GM11168 (cell line): ENCODE data around the gene MGLL.
"Not testable (repeated sequence)": the region's sequence is repeated elsewhere in the genome, so short reads cannot be mapped to it uniquely, and the experiment has no call there.

Experiments
- in situ Hi-C: fragments of 300-500 bp; cut with MboI; formaldehyde crosslinking; loops from one replicate; pipeline ENCODE4 v1.12.0; 2022; ENCODE audit warnings: low sequenced_read_pairs; ENCODE audit not compliant: unreplicated experiment

MGLL gene

DNA sequence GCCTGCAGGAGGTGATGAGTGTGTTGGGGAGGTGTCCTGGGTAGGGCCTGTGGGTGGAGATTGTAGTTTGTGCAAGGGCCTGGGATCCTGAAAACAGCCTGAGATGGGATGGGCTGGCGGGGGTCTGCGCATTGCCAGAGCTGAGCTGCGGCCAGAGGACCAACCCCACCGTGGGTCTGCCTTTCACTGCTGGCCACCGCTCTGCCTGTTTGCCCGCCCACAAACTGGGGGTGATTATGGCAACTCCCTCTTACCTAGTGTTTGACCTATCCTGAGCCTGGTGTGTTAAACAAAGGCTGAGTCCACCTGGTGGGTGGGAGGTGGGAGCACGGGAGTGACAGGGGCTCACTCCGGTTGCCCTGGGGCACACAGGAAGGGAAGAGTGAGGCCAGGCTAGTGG is 139.8 kb downstream of the MGLL start:
- in situ Hi-C loops: no loop called here

DNA sequence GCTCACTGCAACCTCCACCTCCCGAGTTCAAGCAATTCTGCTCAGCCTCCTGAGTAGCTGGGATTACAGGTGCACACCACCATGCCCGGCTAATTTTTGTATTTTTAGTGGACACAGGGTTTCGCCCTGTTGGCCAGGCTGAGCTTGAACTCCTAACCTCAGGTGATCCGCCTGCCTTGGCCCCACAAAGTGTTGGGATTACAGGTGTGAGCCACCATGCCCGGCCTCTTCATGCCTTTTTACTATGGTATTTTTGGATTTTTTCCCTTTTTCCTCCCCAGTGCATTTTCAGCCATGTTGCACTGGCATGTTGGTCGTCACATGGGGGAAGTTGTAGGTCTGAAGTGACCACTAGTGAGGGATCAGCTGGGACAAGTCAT is 140.2 kb downstream of the MGLL start:
- in situ Hi-C loops: not testable (repeated sequence)

DNA sequence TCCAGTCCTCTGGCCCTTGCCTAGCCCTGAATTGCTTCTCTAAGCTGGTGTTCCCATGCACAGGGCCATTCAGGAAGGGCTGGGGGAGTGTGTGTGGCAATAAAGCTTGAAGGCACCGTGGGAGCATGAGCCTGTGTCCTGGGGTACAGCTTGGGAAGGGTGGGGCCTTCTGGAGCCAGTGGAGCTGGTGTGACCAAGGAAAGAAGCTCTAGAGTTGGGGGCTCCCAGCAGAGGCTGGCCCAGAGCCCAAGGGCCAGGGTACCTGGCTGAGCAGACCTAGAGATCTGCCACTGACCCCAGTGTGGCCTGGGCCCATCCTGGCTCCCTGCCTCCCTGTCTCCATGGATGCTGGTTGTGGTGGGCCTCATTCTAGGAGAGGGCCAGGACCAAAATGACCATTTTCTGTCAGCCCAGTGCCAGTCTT is 141.5 kb downstream of the MGLL start:
- in situ Hi-C loops: no loop called here

DNA sequence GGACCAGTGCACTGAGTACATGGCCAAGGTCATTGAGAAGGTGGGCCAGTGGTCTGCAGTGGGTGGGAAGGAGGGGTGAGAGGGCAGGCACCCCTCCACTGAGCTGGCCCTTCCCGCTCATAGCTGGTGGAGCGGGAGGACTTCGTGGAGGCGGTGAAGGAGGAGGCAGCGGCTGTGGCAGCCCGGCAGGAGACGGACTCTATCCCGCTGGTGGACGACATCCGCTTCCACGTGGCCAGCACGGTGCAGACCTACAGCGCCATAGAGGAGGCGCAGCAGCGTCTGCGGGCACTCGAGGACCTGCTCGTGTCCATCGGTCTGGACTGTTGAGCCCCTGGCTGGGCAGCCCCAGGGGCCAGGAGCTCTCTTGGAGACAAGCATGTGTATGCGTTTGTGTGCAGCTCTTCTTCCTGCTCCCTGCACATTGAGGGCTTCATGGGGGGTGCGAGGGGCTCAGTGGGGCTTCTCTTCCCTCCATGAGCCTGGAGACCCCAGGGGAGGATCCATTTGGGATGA is 142.1 kb downstream of the MGLL start:
- in situ Hi-C loops: no loop called here

DNA sequence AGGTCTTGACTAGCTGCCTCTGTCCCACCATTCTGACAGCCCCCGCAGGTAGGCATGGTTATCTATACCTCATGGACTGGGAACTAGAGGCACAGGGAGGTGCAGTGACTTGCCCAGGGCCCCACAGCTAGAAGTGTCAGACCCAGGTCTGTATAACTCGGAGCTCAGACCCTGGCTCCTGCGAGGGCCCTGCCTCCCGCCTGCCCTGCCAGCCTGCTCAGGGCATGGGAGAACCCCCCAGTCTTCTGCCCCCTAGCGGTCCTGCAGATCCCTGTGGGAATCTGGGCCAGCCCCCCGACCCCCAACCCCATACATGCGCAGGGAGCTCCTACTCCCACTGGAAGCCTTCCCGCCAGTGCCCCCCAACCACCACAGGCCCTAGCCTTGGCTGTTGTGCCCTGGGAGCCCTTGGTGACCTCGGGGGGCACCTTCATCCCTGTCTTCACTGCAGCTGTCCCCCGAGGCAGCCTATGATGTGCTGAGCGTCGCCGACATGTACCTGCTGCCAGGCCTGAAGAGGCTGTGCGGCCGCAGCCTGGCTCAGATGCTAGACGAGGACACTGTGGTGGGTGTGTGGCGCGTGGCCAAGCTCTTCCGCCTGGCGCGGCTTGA is 142.7 kb downstream of the MGLL start:
- in situ Hi-C loops: no loop called here

DNA sequence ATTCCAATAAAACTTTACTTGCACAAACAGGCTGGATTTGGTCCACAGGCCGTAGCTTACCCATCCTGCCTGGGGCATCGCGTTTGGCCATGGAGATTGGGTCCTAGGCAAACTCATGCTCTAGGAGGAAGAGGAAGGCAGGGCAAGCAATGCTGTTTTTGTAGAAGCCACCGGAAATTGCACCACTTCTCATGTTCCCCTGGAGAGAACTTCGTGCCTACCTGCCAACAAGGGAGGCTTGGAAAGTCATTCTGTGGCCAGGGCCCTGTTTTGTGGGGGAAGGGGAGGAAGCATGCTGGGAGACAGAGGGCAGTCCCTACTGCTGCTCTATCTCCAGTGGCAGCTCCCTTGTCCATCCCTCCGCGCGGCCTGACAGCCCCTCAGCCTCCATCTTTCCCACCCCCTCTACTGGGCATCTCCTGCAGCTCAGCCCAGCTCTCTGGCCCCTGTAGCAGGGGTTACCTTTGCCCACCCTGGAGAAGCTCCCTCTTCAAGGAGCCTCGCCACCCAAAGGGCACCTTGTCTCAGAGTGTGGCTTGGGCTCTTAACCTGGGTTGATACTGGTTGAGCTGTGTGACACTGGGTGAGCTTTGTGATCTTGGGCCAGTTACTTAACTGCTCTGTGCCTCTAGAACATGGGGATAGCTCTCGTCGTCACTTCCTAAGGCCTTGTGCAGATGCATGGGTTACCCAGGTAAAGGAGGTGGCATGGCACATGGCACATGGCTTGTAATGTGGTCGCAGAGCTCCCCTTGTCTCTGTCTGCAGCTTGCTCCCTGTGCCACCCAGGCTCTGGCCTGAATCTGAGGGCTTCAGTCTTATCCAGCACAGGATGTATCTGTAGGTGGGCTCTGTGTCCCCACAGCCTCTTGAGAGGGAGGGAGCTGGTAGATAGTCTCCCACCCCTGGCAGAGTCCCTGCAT is 143.4 kb downstream of the MGLL start:
- in situ Hi-C loops: no loop called here

DNA sequence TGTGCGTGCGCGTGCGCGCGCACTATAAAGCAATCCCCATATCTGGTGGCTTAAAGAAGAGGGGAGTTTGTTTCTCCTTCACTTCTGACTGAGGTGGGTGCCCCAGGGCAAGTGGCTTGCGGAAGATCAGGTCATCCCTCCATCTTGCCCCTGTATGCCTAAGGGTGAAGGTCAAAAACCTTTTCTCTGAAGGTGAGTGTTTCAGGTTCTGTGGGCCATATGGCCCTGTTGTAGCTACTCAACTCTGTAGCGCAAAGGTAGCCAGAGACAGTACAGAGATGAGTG is 144.1 kb downstream of the MGLL start:
- in situ Hi-C loops: no loop called here

DNA sequence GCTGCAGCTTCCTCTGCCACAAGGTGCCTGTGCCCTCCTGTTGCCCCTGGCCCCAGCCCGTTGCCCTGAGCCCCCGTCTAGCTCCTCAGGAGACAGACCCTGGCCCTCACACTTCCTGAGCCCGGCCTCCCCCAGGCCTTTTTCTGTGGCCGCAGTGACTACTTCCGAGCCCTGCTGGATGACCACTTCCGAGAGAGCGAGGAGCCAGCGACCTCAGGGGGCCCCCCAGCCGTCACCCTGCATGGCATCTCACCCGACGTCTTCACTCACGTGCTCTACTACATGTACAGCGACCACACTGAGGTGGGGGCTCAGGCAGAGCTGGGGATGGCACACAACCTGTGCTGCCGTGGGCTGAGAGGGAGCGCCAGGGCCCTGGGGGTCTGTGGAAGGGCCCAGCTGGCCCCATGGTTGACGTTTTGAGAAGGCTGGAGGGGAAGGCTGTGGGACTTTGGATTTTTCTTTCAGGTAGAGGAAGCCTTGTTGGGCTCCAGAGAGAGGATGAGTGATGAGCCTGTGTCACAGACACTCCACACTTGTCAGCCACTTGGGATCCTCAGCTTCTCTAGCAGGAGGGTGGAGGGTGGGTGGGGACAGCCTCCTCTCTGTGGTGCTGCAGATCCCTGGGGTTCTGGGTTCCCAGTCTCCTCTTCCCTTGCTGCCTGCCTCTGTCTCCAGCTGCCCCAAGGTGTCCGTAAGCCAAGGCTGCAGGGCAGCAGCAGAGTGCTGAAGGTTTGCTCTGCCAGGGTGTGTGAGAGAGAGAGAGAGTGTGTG is 144.6 kb downstream of the MGLL start:
- in situ Hi-C loops: no loop called here

DNA sequence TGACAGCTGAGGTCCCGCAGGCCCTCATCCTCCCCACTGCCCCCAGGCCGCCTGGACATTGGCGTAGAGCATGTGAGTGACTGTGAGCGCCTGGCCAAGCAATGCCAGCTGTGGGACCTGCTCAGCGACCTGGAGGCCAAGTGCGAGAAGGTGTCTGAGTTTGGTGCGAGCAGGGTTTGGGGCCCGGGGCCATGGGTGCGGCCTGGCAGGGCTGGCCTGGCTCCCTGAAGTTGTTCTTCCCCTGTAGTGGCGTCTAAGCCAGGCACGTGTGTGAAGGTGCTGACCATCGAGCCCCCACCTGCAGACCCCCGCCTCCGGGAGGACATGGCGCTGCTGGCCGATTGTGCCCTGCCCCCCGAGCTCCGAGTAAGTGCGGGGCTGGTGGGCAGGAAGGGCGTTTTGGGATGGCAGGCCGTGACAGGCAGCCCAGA is 145.4 kb downstream of the MGLL start:
- in situ Hi-C loops: no loop called here

DNA sequence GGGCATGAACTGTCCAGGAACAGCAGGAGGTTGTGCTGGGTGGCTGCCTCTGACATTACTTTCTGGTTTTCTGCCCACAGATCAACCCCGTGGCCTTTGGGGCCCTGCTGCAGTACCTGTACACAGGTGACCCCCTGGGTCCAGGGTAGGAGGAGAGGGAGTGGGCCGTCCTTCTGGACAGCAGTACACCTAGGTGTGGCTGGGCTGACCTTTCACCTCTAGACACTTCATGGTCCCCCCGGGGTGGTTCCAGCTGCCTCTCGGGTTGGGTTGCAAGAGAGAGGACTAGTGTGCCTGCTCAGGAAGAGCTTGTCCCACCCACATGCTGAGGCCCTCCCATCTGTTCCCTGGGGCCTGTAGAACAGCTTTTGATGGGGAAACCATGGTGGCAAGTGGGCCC is 145.9 kb downstream of the MGLL start:
- in situ Hi-C loops: no loop called here

DNA sequence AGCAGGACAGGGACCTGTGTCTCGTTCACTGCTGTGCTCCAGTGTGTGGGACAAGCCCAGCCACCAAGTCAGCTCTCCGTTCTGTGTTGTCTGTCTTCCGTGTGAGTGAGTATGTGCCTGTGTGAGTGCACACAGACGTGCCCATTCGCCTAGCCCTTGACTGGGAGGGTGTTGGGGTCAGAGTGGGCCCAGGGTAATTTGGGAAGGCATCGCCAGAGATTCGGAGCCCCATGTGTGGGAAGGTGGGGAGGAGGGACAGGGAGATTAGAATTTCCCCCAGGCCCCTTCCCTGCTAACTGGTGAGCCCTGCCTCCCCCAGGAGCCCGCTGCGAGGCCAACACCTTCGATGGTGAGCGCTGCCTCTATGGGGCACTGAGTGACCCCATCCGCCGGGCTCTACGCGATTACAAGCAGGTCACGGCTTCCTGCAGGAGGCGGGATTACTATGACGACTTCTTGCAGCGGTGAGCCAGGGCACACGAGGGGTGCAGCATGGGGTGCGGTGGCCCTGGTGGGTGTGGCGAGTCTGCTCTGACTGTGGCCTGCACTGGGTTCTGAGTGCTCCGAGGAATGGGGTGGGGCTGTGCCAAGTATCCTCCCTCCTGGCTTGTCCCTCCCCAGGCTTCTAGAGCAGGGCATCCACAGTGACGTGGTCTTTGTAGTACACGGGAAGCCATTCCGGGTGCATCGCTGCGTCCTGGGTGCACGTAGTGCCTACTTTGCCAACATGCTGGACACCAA is 146.5 kb downstream of the MGLL start:
- in situ Hi-C loops: no loop called here

DNA sequence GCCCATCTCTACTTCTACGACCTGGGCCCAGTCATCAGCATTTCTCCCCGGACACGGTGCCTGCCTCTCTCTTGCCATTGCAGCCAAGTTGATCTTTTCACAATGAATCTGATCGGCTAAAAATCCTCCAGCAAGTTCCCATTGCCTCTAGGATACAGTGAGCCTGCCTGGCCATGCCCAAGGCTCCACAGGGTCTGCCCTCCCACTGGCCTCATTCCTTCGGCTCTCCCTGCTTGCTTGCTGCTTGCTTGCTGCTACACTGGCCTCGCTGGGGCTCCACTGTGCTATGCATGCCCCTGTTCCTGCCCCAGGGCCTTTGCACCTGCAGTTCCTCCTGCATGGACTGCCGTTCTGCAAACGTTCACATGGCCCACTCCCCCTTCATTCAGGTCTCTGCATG is 147.5 kb downstream of the MGLL start:
- in situ Hi-C loops: no loop called here

DNA sequence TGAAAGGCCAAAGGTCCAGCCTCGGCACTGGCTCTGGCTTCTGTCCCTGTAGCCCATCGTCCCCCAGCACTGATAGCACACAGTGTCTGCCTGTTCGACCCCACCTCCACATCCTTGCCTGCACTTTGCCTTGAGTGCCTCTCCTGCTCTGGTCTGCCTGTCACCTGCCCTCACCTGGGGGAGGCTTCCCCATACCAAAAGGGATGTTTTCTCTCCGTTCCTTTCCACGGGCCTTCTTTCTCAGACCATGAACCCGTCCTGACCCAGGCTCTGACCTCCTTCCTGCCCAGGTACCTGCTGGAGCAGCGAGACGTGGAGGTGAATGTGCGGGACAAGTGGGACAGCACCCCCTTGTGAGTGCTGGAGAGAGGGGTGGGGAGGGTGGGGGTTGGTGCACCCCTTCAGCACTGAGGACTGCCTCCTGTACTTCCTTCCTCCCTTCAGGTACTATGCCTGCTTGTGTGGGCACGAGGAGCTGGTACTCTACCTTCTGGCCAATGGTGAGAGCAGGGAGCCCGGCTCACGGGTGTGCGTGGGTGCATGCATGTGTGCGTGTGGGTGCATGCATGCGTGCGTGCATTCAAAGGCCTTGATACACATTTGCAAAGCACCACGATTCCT is 148.1 kb downstream of the MGLL start:
- in situ Hi-C loops: no loop called here

DNA sequence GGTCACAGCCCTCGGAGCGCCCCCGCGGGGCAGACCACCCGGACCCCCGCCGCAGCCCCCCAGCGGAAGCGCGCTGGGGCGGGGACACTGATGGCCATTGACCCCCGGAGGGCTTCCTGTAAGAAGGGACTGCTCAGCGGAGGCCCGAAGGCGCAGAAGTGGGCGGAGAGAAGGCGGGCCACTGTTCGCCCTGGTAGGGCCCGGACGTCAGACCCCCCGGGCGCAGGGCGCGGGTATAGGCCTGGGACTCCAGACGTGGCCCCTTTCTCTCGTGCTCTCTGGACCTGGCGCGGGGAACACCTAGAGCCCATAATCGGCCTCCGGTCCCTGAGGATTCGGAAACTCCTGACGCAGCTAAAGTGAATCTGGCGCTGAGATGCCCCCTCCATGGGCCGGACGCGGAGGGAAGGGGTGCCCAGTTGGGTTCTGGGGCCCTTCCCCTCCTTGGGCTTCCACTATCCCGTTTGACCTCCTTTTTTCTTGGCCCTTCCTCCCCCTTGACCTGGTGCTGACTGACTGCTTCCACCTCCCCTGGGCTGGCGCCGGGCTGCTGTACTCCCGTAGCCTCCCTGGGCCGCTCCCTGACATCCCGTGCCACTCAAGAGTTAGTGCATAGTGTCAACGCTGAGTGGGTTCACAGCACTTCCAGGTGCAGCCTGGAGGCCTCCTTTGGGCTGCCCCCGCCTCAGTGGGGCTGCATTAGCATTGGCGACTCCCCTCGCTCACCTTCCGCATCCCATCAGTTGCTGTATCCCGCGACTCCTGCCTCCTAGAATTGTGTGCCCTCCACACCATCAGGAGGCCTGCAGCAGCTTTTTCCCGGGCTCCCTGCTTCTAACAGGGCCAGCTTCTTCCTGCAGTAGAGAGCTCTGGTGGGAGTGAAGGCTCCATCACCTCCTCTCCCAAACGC is 148.9 kb downstream of the MGLL start:
- in situ Hi-C loops: no loop called here

DNA sequence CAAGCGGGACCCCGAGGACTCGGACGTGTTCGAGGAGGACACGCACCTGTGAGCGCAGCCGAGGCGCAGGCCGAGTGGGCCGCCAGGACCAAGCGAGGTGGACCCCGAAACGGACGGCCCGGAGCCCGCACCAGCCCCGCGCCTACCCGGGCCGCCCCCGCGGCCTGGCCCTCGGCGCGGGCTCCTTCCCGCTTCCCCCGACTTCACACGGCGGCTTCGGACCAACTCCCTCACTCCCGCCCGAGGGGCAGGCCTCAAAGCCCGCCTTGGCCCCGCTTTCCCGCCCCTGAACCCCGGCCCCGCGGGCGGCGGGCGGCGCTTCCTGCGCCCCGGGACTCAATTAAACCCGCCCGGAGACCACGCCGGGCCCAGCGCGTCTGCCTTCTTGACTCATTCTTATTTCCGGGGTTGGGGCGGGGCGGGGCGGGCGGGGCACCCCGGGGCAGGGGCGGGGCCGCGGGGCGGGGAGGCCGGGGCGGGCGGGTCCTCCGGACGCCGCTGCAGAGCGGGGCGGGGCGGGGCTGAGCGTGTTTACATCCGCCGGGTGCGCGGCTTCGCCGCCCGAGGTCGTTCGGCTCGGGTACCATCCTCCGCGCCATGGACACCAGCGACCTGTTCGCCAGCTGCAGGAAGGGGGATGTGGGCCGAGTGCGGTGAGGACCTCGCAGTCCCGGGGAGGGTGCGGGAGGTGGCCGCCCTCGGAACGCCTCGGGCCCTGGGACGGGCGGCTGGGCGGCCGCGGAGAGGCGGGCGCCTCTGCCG is 149.7 kb downstream of the MGLL start, which contains the start of gene ABTB1:
Gene ABTB1 (plus strand): TSS at position 524 of the 762 bp plus-strand sequence. CDS start 74 bp downstream, at position 598.
- in situ Hi-C loops: no loop called here

DNA sequence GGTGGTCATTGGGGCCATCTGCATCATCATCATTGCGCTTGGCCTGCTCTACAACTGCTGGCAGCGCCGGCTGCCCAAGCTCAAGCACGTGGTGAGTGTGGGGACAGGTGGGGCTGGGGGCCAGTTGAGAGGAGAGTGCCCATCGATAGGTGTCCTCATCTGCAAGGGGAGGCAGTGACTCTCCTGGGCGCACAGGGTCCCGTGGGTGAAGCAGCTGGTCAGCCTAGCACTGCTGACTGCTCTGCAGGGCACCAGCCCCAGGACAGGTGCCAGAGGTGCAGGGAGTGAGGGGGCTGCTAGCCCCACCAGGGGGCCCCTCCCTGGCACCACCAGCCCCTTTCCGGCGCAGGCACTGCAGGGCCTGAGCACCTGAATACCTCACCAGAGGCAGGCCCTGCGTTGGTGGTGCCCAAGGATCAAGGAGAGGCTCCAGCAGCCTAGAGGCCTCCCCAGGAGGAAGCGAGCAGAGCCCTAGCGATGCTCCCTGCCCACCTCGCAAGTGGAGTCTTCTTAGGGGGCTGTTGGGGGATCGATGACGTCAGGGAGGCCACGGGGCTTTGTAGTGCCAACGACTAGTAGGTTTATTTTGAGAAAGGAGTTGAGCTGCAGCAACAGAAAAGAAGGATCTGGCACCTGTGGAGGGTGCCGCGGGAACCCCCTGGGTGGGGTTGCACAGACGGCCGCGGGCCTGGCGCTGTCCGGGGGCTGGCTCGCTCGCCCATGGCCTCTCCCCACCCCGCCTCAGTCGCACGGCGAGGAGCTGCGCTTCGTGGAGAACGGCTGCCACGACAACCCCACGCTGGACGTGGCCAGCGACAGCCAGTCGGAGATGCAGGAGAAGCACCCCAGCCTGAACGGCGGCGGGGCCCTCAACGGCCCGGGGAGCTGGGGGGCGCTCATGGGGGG is 150.5 kb downstream of the MGLL start:
- in situ Hi-C loops: no loop called here
